CD14-positive monocyte (primary cell): ENCODE data around the gene ANGPTL2. TPM values are rescaled to one million over a fixed set of nuclear protein-coding genes. Genes with fewer than 3 reads are reported as not detected.
A peak's percentile ranks its signal among the peaks of the same experiment; 100 is the strongest.

Experiments
- DNase-seq, 3 donors: peaks; one replicate each; pipeline ENCODE4 v3.0.0-alpha.2; 2011 to 2022
- H2AFZ ChIP-seq: 2 replicates; pipeline ENCODE4 v1.6.0; 2012; ENCODE audit warnings: mild to moderate bottlenecking, low read depth, low read length, inconsistent platforms; ENCODE audit not compliant: insufficient read depth, poor library complexity, severe bottlenecking
- H3K27ac ChIP-seq, 2 donors: 1 replicate in 1 of 2; 2 replicates in 1 of 2; pipeline ENCODE4 v1.5.1; 2012 to 2013; ENCODE audit warnings: low read length in 2 of 2, control low read depth in 1 of 2, inconsistent platforms in 1 of 2, low read depth in 1 of 2, mild to moderate bottlenecking in 1 of 2
- H3K27me3 ChIP-seq, 2 donors: one replicate each; pipeline versions ENCODE4 v1.6.0 to v1.6.1; 2011 to 2013; ENCODE audit warnings: low read length in 2 of 2; ENCODE audit not compliant: control insufficient read depth in 2 of 2, insufficient read depth in 2 of 2
- H3K36me3 ChIP-seq, 2 donors: replicated peaks in 1 of 2; 1 replicate in 1 of 2; 2 replicates in 1 of 2; pipeline versions ENCODE4 v1.5.1 to v1.6.1; 2012 to 2013; ENCODE audit warnings: low read length in 2 of 2, control low read depth in 1 of 2, inconsistent platforms in 1 of 2, mild to moderate bottlenecking in 1 of 2; ENCODE audit not compliant: insufficient read depth in 2 of 2, control insufficient read depth in 1 of 2
- H3K4me1 ChIP-seq, 2 donors: 1 replicate in 1 of 2; 2 replicates in 1 of 2; pipeline versions ENCODE4 v1.5.1 to v1.6.1; 2012 to 2013; ENCODE audit warnings: low read length in 2 of 2, control low read depth in 1 of 2, inconsistent platforms in 1 of 2, mild to moderate bottlenecking in 1 of 2, moderate library complexity in 1 of 2; ENCODE audit not compliant: insufficient read depth in 2 of 2, control insufficient read depth in 1 of 2
- H3K4me2 ChIP-seq: replicated peaks from 2 replicates; pipeline ENCODE3; 2012; ENCODE audit warnings: low read length, moderate library complexity, mild to moderate bottlenecking; ENCODE audit not compliant: poor library complexity, severe bottlenecking; ENCODE audit errors: extremely low read depth
- H3K4me3 ChIP-seq, 3 experiments: fragments of 200-600 bp in 1 of 3; sonication (generic) in 1 of 3; replicated peaks in 1 of 3; 1 replicate in 2 of 3; 2 replicates in 1 of 3; pipeline ENCODE4 v1.5.1; 2011 to 2013; ENCODE audit warnings: low read length in 3 of 3, mild to moderate bottlenecking in 3 of 3, control low read depth in 2 of 3, low read depth in 2 of 3, inconsistent platforms in 1 of 3, moderate library complexity in 1 of 3
- H3K79me2 ChIP-seq: 2 replicates; pipeline ENCODE4 v1.6.0; 2012; ENCODE audit warnings: mild to moderate bottlenecking, control low read depth, inconsistent platforms, low read length, moderate library complexity; ENCODE audit not compliant: insufficient read depth
- H3K9ac ChIP-seq: 2 replicates; pipeline ENCODE4 v1.6.0; 2017; ENCODE audit warnings: low read length, mild to moderate bottlenecking; ENCODE audit not compliant: insufficient read depth, poor library complexity, severe bottlenecking
- H3K9me3 ChIP-seq, 2 donors: replicated peaks in 1 of 2; 1 replicate in 1 of 2; 2 replicates in 1 of 2; pipeline versions ENCODE4 v1.5.1 to v1.6.1; 2012 to 2013; ENCODE audit warnings: low read length in 2 of 2, control low read depth in 1 of 2; ENCODE audit not compliant: control insufficient read depth in 1 of 2, insufficient read depth in 1 of 2
- H4K20me1 ChIP-seq: 2 replicates; pipeline ENCODE4 v1.6.0; 2012; ENCODE audit warnings: mild to moderate bottlenecking, low read length, control low read depth, moderate library complexity; ENCODE audit not compliant: insufficient read depth
- H3K27ac Mint-ChIP-seq, 7 donors: one replicate each; pipeline ENCODE4 v1.8.0; 2020; ENCODE audit warnings: mild to moderate bottlenecking in 7 of 7, mixed read lengths in 7 of 7, moderate library complexity in 6 of 7, inconsistent platforms in 2 of 7
- H3K27me3 Mint-ChIP-seq, 3 donors: one replicate each; pipeline ENCODE4 v1.8.0; 2021 to 2022; ENCODE audit warnings: low read depth in 3 of 3, mild to moderate bottlenecking in 3 of 3, mixed read lengths in 3 of 3, moderate library complexity in 3 of 3, inconsistent platforms in 1 of 3
- H3K36me3 Mint-ChIP-seq, 2 donors: one replicate each; pipeline ENCODE4 v1.8.0; 2020; ENCODE audit warnings: mixed read lengths in 2 of 2, inconsistent platforms in 1 of 2, mild to moderate bottlenecking in 1 of 2
- H3K4me1 Mint-ChIP-seq: one replicate; pipeline ENCODE4 v1.8.0; 2020; ENCODE audit warnings: mild to moderate bottlenecking, mixed read lengths
- H3K4me3 Mint-ChIP-seq, 2 donors: one replicate each; pipeline ENCODE4 v1.8.0; 2020; ENCODE audit warnings: mild to moderate bottlenecking in 2 of 2, mixed read lengths in 2 of 2, moderate library complexity in 1 of 2
- H3K9me3 Mint-ChIP-seq, 7 donors: one replicate each; pipeline ENCODE4 v1.8.0; 2020 to 2022; ENCODE audit warnings: mixed read lengths in 7 of 7, mild to moderate bottlenecking in 6 of 7, moderate library complexity in 6 of 7, inconsistent platforms in 2 of 7
- WGBS: methylation state at CpG from one replicate; pipeline ENCODE4 v1.1.5; 2013; ENCODE audit warnings: missing lambda C conversion rate; ENCODE audit not compliant: insufficient coverage; 5-methylcytosine and 5-hydroxymethylcytosine counted together
- intact Hi-C, 2 donors: fragments of 100-400 bp; cut with micrococcal nuclease; formaldehyde crosslinking; loops; one replicate each; pipeline versions ENCODE4 v1.15.0 to v1.15.1; 2023
- polyA plus RNA-seq, 3 donors: library from polyadenylated mRNA; depleted of rRNA in 1 of 3; unstranded in 2 of 3; stranded (reverse) in 1 of 3; fragments of 300-500 nt in 2 of 3; fragments of >200 nt in 1 of 3; fragmentation: Illumina TruSeq in 2 of 3; gene quantifications; 1 replicate in 2 of 3; 2 replicates in 1 of 3; pipeline ENCODE4 v1.2.3, GENCODE V29; 2012 to 2021
- TF ChIP-seq, protein P1 (sequence below): fragments of 200-600 bp; IDR thresholded peaks from one replicate; pipeline ENCODE4 v1.8.0; 2022; ENCODE audit warnings: antibody characterized with exemption, mild to moderate bottlenecking

The ANGPTL2 gene
- polyA plus RNA-seq, 3 donors, result not detected

DNA sequence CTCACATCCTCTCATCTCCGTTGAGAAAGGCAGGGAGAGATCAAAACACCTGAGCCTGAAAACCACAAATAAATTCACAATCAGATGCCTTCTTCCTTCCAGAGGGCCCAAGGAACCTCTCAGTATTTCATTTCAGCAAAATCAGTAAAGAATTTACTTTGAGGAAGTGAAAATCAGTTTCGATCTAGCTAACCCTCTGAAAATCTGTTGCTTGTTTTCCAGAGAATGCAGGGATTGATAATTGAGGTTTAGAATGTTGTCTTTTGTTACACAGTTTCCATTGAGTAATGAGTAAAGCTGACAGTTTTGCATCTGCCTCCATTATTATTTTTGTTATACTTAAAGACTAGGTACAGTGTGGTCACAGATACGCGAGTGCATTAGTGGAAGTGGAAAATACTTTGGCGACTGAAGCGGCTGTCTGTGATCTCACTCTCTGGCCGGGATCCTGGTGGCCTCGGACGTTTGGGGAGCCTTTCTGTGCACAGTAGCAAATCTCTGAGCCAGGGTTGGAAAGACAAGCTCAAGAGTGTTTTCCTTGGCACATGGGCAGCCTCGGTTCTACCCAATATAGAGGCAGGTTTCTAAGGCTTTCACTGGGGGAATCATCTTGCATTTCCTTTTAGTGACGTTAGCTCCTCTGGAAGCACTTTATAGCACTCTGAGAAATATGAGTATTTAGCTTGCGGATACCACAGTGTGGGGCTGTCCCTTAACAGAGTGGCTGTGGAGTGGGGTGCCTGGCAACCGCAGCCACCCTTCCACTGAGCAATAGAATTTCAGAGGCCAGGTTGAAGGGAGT is 32.2 kb upstream of the ANGPTL2 start:
- H3K36me3 Mint-ChIP-seq, result no peaks in the 10 kb centered on the region
- DNase-seq, result no peak
- H3K4me3 Mint-ChIP-seq, result peak overlapping the region; percentile 52 to 80
- H3K27me3 Mint-ChIP-seq, result peaks cover 1 to 31% (median 29%) of the 10 kb centered on the region in 3 donors
- H3K9me3 Mint-ChIP-seq, result peaks cover 0 to 3% (median 0%) of the 10 kb centered on the region in 7 donors
- Histone ChIP-seq H3K27me3 (peaks cover 0 to 3% of the 10 kb centered on the region in 2 donors), H3K4me1 (peaks cover 4 to 6% of the 10 kb centered on the region in 2 donors), H3K4me3 (peak overlapping the region in 1 of 3 experiments; percentile 21), H3K9me3 (no peaks in the 10 kb centered on the region), H3K36me3 (no peaks in the 10 kb centered on the region), H3K79me2 (no peaks in the 10 kb centered on the region), H3K27ac (no peak overlapping the region), H2AFZ (peak overlapping the region; percentile 23), H3K4me2 (peak overlapping the region; percentile 41), H4K20me1 (no peaks in the 10 kb centered on the region), H3K9ac (no peak overlapping the region)
- WGBS, result 62% methylated on average over 9 of the region's 13 CpGs
- TF ChIP-seq, protein P1, sequence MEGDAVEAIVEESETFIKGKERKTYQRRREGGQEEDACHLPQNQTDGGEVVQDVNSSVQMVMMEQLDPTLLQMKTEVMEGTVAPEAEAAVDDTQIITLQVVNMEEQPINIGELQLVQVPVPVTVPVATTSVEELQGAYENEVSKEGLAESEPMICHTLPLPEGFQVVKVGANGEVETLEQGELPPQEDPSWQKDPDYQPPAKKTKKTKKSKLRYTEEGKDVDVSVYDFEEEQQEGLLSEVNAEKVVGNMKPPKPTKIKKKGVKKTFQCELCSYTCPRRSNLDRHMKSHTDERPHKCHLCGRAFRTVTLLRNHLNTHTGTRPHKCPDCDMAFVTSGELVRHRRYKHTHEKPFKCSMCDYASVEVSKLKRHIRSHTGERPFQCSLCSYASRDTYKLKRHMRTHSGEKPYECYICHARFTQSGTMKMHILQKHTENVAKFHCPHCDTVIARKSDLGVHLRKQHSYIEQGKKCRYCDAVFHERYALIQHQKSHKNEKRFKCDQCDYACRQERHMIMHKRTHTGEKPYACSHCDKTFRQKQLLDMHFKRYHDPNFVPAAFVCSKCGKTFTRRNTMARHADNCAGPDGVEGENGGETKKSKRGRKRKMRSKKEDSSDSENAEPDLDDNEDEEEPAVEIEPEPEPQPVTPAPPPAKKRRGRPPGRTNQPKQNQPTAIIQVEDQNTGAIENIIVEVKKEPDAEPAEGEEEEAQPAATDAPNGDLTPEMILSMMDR, result no peak
- intact Hi-C loops, result no loop called here
- peak overlapping the region in 1 of 7 donors; percentile 76 for H3K27ac Mint-ChIP-seq
- H3K4me1 Mint-ChIP-seq, result peaks cover 12% of the 10 kb centered on the region

DNA sequence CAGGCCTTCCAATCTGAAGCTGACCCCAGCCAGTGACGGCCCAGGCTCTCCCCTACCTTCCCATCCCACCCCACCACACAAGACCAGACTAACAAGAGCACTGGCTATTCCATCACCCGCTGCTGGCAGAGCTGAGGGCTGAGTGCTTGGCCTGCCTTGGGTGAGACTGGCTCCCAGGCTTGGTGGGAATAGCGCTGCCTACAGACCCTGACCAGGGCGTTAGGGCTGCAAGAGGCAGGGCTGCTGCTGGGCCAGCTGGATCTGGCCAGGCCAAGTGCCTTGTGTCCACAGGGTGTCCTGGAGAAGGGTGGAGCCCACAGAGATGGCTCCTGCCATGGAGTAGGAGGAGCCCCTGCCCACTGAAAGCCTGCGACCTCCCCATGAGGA is 31.6 kb upstream of the ANGPTL2 start:
- Histone ChIP-seq H3K79me2 (no peaks in the 10 kb centered on the region), H3K4me2 (peak overlapping the region; percentile 41), H2AFZ (no peak overlapping the region), H3K4me3 (no peak overlapping the region), H3K36me3 (no peaks in the 10 kb centered on the region), H3K9me3 (no peaks in the 10 kb centered on the region), H3K9ac (no peak overlapping the region), H4K20me1 (no peaks in the 10 kb centered on the region), H3K27ac (no peak overlapping the region), H3K4me1 (peaks cover 4 to 6% of the 10 kb centered on the region in 2 donors), H3K27me3 (peaks cover 0 to 3% of the 10 kb centered on the region in 2 donors)
- TF ChIP-seq, protein P1, result no peak
- peak overlapping the region in 1 of 7 donors; percentile 53 for H3K27ac Mint-ChIP-seq
- H3K36me3 Mint-ChIP-seq, result no peaks in the 10 kb centered on the region
- intact Hi-C loops, result no loop called here
- peaks cover 12% of the 10 kb centered on the region for H3K4me1 Mint-ChIP-seq
- H3K4me3 Mint-ChIP-seq, result no peak overlapping the region
- peaks cover 0 to 3% (median 0%) of the 10 kb centered on the region in 7 donors for H3K9me3 Mint-ChIP-seq
- WGBS, result 100% methylated on average over 3 of the region's 5 CpGs
- peaks cover 1 to 33% (median 30%) of the 10 kb centered on the region in 3 donors for H3K27me3 Mint-ChIP-seq
- no peak for DNase-seq
